Activated CD8-positive, alpha-beta T cell treated with anti-CD3 and anti-CD28 coated beads for 36 hours (primary cell): ENCODE results near the gene FGD4. TPM values are rescaled to one million over a fixed set of nuclear protein-coding genes. Genes with fewer than 3 reads are reported as not detected.

Source experiments
- ATAC-seq: fragments of 200-7000 bp; cut with Tn5 transposase; one replicate; pipeline ENCODE4 v1.10.0; 2021; ENCODE audit warnings: mild to moderate bottlenecking, moderate library complexity
- CTCF ChIA-PET: fragments of 350-600 bp; sonication (Branson Sonifier 250); formaldehyde crosslinking; loops from one replicate; lab custom pipeline; 2021; ENCODE audit warnings: antibody characterized with exemption; lab: Charles Lee
- POLR2A ChIA-PET: fragments of 350-600 bp; sonication (Branson Sonifier 250); formaldehyde crosslinking; loops from one replicate; lab custom pipeline; 2021; ENCODE audit warnings: antibody characterized with exemption; lab: Charles Lee
- DNase-seq: peaks from one replicate; pipeline ENCODE4 v3.0.0-alpha.2; 2020
- H3K27ac Mint-ChIP-seq: one replicate; pipeline ENCODE4 v1.8.0; 2021; ENCODE audit warnings: mild to moderate bottlenecking, mixed read lengths
- H3K27me3 Mint-ChIP-seq: one replicate; pipeline ENCODE4 v1.8.0; 2021; ENCODE audit warnings: mixed read lengths
- H3K36me3 Mint-ChIP-seq: one replicate; pipeline ENCODE4 v1.8.0; 2021; ENCODE audit warnings: low read depth, mixed read lengths
- H3K4me1 Mint-ChIP-seq: one replicate; pipeline ENCODE4 v1.8.0; 2021; ENCODE audit warnings: low read depth, mixed read lengths
- H3K4me3 Mint-ChIP-seq: one replicate; pipeline ENCODE4 v1.8.0; 2021; ENCODE audit warnings: mild to moderate bottlenecking, moderate library complexity, mixed read lengths
- H3K9me3 Mint-ChIP-seq: one replicate; pipeline ENCODE4 v1.8.0; 2021; ENCODE audit warnings: mixed read lengths
- CTCF ChIP-seq: fragments of 200-600 bp; IDR thresholded peaks from one replicate; pipeline ENCODE4 v1.8.0; 2022; ENCODE audit warnings: antibody characterized with exemption, mild to moderate bottlenecking
- intact Hi-C: fragments of 100-400 bp; cut with micrococcal nuclease; formaldehyde crosslinking; loops from one replicate; pipeline ENCODE4 v1.10.0; 2022
- total RNA-seq, 2 experiments: library from RNA; stranded (reverse); gene quantifications; one replicate each; pipeline ENCODE4 v1.2.3, GENCODE V29; 2021

The FGD4 gene
- total RNA-seq, 2 experiments from 2014 or later: 0.05 to 0.25 TPM

GRCh38 chr12:32431025-32431424 is 31.7 kb downstream of the FGD4 start:
- ATAC-seq (no peak), DNase-seq (no peak)
- intact Hi-C loops: no loop called here
- Mint-ChIP-seq H3K4me1 (no peaks in the 10 kb centered on the region), H3K36me3 (no peaks in the 10 kb centered on the region), H3K27me3 (peaks cover 1% of the 10 kb centered on the region), H3K27ac (no peak overlapping the region), H3K4me3 (no peak overlapping the region), H3K9me3 (peaks cover 8% of the 10 kb centered on the region)
- no peak for TF ChIP-seq CTCF
- CTCF ChIA-PET: no interaction called here
- POLR2A ChIA-PET: no interaction called here

GRCh38 chr12:32435921-32436705 is 36.8 kb downstream of the FGD4 start:
- Mint-ChIP-seq H3K36me3 (no peaks in the 10 kb centered on the region), H3K4me1 (no peaks in the 10 kb centered on the region), H3K4me3 (no peak overlapping the region), H3K9me3 (no peaks in the 10 kb centered on the region), H3K27ac (no peak overlapping the region), H3K27me3 (no peaks in the 10 kb centered on the region)
- ATAC-seq (no peak), DNase-seq (no peak)
- ChIA-PET CTCF (no interaction called here), POLR2A (no interaction called here)
- TF ChIP-seq CTCF: no peak
- intact Hi-C loops: no loop called here

GRCh38 chr12:32437095-32437515 is 37.7 kb downstream of the FGD4 start:
- Mint-ChIP-seq H3K27me3 (no peaks in the 10 kb centered on the region), H3K4me3 (no peak overlapping the region), H3K27ac (no peak overlapping the region), H3K36me3 (no peaks in the 10 kb centered on the region), H3K4me1 (no peaks in the 10 kb centered on the region), H3K9me3 (no peaks in the 10 kb centered on the region)
- POLR2A ChIA-PET: no interaction called here
- intact Hi-C loops: no loop called here
- CTCF ChIA-PET: interaction anchor here (1.7 kb wide), 1 partner anchor 71 kb away, joined by 4 read pairs; no protein-coding TSS in a partner anchor
- no peak for TF ChIP-seq CTCF
- no peak for DNase-seq
- ATAC-seq: no peak

- Mint-ChIP-seq H3K4me1 (no peaks in the 10 kb centered on the region), H3K27me3 (no peaks in the 10 kb centered on the region), H3K9me3 (no peaks in the 10 kb centered on the region), H3K36me3 (no peaks in the 10 kb centered on the region), H3K27ac (no peak overlapping the region), H3K4me3 (no peak overlapping the region)
- DNase-seq (no peak), ATAC-seq (no peak)
- CTCF ChIA-PET: interaction anchor here (0.8 kb wide), 1 partner anchor 141 kb away, joined by 3 read pairs; no protein-coding TSS in a partner anchor
- no peak for TF ChIP-seq CTCF
- intact Hi-C loops: no loop called here
- POLR2A ChIA-PET: no interaction called here
Measured at GRCh38 chr12:32440120-32440865, 40.9 kb downstream of the FGD4 start.

GRCh38 chr12:32443491-32443890 is 44.1 kb downstream of the FGD4 start:
- no peak for TF ChIP-seq CTCF
- POLR2A ChIA-PET: no interaction called here
- ATAC-seq: no peak

More at GRCh38 chr12:32443491-32443890, 44.1 kb downstream of the FGD4 start:
- CTCF ChIA-PET: interaction anchor here (1.0 to 1.1 kb wide), 2 partner anchors 13 to 229 kb away, joined by 3 read pairs; no protein-coding TSS in a partner anchor
- Mint-ChIP-seq H3K4me3 (no peak overlapping the region), H3K4me1 (peaks cover 4% of the 10 kb centered on the region), H3K27me3 (no peaks in the 10 kb centered on the region), H3K36me3 (no peaks in the 10 kb centered on the region), H3K9me3 (no peaks in the 10 kb centered on the region), H3K27ac (no peak overlapping the region)
- intact Hi-C loops: no loop called here
- DNase-seq: no peak
